Sigmoid colon (tissue), 3 donors: ENCODE measurements around the gene OLFM1.

ENCODE experiments used
- CTCF ChIP-seq, 4 experiments: fragments of 450-650 bp in 3 of 4; fragments of 200-600 bp in 1 of 4; IDR thresholded peaks; one replicate each; pipeline ENCODE4 v1.5.1; 2016 to 2019; ENCODE audit warnings: antibody characterized with exemption in 4 of 4, mild to moderate bottlenecking in 3 of 4, moderate library complexity in 2 of 4
- POLR2A ChIP-seq, 2 donors: fragments of 450-650 bp; IDR thresholded peaks; one replicate each; pipeline ENCODE4 v1.6.1; 2016; ENCODE audit warnings: antibody characterized with exemption in 2 of 2, mild to moderate bottlenecking in 2 of 2, moderate library complexity in 2 of 2

- no peak for TF ChIP-seq POLR2A (IDR thresholded peaks at IDR 0.05)
- no peak for TF ChIP-seq CTCF (IDR thresholded peaks at IDR 0.05)
These were observed 36.0 kb upstream of the OLFM1 start for GRCh38 chr9:135051316-135052038.
